Measurements from ENCODE around the gene CDH10. TPM values are rescaled to one million over a fixed set of nuclear protein-coding genes. Genes with fewer than 3 reads are reported as not detected.

CDH10 gene
- polyA plus RNA-seq, 2 of the 4 experiments (the other 2 are of a cell fraction) = 0.58 to 0.63 TPM

DNA sequence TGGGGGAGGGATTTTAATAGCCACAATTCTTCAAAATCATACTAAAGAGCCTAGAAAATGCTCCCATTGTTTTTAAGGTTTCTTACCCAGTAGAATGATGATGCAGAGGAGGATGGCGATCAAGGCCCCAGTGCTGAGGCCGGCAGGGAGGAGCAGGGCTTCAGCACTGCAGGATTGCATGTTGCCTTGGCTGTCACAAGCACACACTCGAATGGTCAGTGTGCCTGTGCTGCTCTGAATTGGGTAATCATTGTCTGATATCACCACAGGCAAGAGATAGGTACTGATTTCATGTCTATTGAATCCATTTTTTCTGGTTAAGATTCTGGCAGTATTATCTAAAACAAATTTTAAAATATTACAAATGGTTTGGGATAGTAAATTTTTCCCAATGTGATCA is 153.3 kb downstream of the CDH10 start:
- ATAC-seq = peak in 1 of 2 experiments; percentile 79; a peak in 3 of 6 replicates
- WGBS (ENCODE audit: missing lambda C conversion rate) = 43% methylated on average over 3 of the region's 3 CpGs
- no peaks in the 10 kb centered on the region for H3K9me3 ChIP-seq
- POLR2A ChIA-PET = no interaction called here
- CTCF ChIA-PET = no interaction called here
- H3K27ac ChIP-seq = no peak overlapping the region
- H3K4me3 ChIP-seq = no peak overlapping the region
- peaks cover 4% of the 10 kb centered on the region; the same call in 1 of the 3 replicates for H3K4me1 ChIP-seq
- FAIRE-seq = no peak
- peak in 1 of 2 experiments; percentile 58 for DNase-seq (ENCODE audit: low read depth in 1 of 2, low spot score in 1 of 2)
- TF ChIP-seq POLR2A (IDR thresholded peaks at IDR 0.05; ENCODE audit: low read length) (no peak), PBX3 (IDR thresholded peaks at IDR 0.05) (no peak), NR3C1 (IDR thresholded peaks at IDR 0.05) (no peak), FOSL2 (IDR thresholded peaks at IDR 0.05) (no peak), FOSL2 (CRISPR knock-in tag; IDR thresholded peaks at IDR 0.05) (no peak)
- peak overlapping the region; percentile 49; the same call in 2 of the 3 replicates for H3K4me2 ChIP-seq

DNA sequence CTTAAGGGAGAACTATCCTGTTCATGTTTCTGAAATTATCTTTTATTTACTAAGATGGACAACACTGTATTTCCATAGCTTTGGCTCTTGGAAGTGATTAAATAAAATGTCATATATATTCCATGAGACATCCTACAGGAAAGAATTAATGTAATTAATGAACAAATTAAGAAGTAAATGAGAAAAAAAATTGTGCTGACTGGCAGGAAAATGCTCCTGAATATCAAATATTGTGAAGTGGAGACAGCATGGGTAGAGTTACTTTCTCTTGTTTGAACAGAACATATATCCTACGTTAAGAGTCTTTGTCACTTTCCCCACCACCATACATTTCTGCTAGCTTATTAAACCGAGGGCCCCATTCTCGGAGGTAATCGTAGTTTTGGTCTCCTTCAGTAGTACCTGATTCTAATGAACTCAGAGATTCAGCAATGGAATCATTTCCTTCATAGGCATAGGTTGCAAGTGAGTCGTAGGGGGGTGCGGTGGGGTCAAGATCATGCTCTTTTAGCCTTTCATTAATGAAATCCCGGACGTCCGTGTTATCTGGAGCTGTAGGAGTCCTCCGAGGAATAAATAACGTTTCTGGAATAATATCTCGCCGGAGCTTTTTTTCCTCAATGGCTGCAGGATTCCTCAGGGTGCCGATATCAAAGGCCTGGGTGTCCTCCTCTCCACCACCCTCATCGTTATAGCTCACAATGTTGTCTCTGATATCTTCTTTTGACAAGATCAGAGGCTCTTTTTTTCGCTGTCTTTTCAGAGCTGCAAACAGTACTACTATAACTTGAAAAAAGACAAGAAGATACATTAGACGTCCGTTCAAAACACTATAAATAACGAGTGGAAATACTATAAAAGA is 157.2 kb downstream of the CDH10 start:
- DNase-seq (ENCODE audit: low read depth in 1 of 2, low spot score in 1 of 2) = no peak
- Histone ChIP-seq H3K27ac (peak overlapping the region; percentile 32 to 66; a peak in 5 of 6 replicates), H3K9me3 (no peaks in the 10 kb centered on the region), H3K4me3 (peak overlapping the region; percentile 20; the same call in 2 of the 3 replicates), H3K4me1 (peaks cover 4% of the 10 kb centered on the region; the same call in 1 of the 3 replicates), H3K4me2 (peak overlapping the region; percentile 67)
- ATAC-seq = peak; percentile 34 to 81; a peak in 3 of 6 replicates
- no peak for FAIRE-seq
- no peak for TF ChIP-seq RNF2 (IDR thresholded peaks at IDR 0.05; ENCODE audit: borderline replicate concordance, low read depth)
- TF ChIP-seq MAFK (IDR thresholded peaks at IDR 0.05; ENCODE audit: partially characterized antibody) = peak; percentile 90
- ChIA-PET CTCF (interaction anchor here (1.3 kb wide), 1 partner anchor 42 kb away, joined by 3 read pairs; no protein-coding TSS in a partner anchor), POLR2A (no interaction called here)
- WGBS (ENCODE audit: missing lambda C conversion rate) = 10% methylated on average over 19 of the region's 19 CpGs

GRCh38 chr5:24480952-24481351 is 163.8 kb downstream of the CDH10 start:
- TF ChIP-seq HDAC2 (IDR thresholded peaks at IDR 0.05) (no peak), EHF (CRISPR knock-in tag; IDR thresholded peaks at IDR 0.05) (no peak)
- DNase-seq (ENCODE audit: low read depth in 1 of 2, low spot score in 1 of 2) = no peak
- H3K27ac ChIP-seq = no peak overlapping the region
- H3K4me3 ChIP-seq = no peak overlapping the region
- no peaks in the 10 kb centered on the region for H3K4me1 ChIP-seq
- POLR2A ChIA-PET = no interaction called here
- H3K9me3 ChIP-seq = no peaks in the 10 kb centered on the region
- FAIRE-seq = no peak
- CTCF ChIA-PET = no interaction called here
- no peak overlapping the region for H3K4me2 ChIP-seq
- ATAC-seq = no peak

DNA sequence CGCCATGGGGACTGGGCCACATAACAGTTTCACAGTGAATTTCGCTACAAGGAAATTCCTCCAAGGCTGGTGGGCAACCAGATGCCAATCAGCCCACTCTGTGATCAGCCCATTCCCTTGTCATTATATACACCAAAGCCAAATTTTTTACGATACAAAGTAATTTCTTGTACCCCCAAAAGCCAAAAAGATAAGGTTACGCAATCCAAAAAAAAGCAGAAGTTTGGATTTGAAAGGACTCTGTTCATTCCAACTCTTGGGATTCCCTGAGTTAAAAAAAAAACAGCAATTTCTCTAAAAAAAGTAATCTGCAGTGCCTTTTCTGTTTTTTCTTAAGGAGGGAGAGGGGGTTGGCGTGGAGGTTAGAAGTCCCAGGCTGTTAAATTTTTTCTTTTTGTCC is 166.8 kb downstream of the CDH10 start:
- CTCF ChIA-PET = no interaction called here
- no peak overlapping the region for H3K27ac ChIP-seq
- no peak for DNase-seq (ENCODE audit: low read depth in 1 of 2, low spot score in 1 of 2)
- 71% methylated on average over 5 of the region's 5 CpGs for WGBS (ENCODE audit: missing lambda C conversion rate)
- no peak overlapping the region for H3K4me2 ChIP-seq
- POLR2A ChIA-PET = no interaction called here
- H3K4me3 ChIP-seq = no peak overlapping the region
- H3K9me3 ChIP-seq = no peaks in the 10 kb centered on the region
- FAIRE-seq = no peak
- TF ChIP-seq CEBPB (IDR thresholded peaks at IDR 0.05) (peak; percentile 17 to 36; a peak in 2 of 4 replicates), TP53 (CRISPR knock-in tag; IDR thresholded peaks at IDR 0.05) (no peak)
- H3K4me1 ChIP-seq = 0 out of 3 replicates have a peak, but pooled peaks cover 4% of the 10 kb centered on the region
- ATAC-seq = no peak

DNA sequence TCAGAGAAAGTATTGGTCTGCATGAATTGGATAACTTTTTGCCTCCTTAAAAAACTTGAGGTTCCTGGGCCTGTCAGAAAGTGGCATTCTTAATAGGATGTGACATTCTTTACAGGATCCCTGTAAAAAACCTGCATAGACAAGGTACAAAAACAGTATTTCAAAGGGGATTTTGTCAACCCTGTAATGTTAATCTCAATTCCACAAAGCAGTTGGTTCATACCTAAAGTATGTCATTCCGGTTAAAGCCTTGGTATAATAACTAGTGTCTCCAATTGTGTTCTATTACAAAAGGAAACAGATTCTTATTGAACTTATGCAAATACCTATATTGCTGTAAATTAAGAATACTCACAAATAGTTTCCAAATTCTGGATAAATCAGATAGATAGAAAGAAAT is 169.7 kb downstream of the CDH10 start:
- 0 out of 3 replicates have a peak, but pooled peaks cover 4% of the 10 kb centered on the region for H3K4me1 ChIP-seq
- ChIA-PET CTCF (no interaction called here), POLR2A (no interaction called here)
- WGBS (ENCODE audit: missing lambda C conversion rate) = 17% methylated on average over 1 of the region's 1 CpG
- H3K4me3 ChIP-seq = no peak overlapping the region
- ATAC-seq (no peak), DNase-seq (ENCODE audit: low read depth in 1 of 2, low spot score in 1 of 2) (no peak), FAIRE-seq (no peak)
- TF ChIP-seq EHMT2 (IDR thresholded peaks at IDR 0.05; ENCODE audit: low read depth) (no peak), NR3C1 (IDR thresholded peaks at IDR 0.05) (no peak), POLR2AphosphoS2 (conservative IDR thresholded peaks at IDR 0.05; ENCODE audit: low read length) (no peak), HES2 (IDR thresholded peaks at IDR 0.05) (no peak), FOXS1 (CRISPR knock-in tag; IDR thresholded peaks at IDR 0.05) (no peak), MAZ (IDR thresholded peaks at IDR 0.05; ENCODE audit: borderline replicate concordance, low read depth, low read length) (no peak), TP53 (CRISPR knock-in tag; IDR thresholded peaks at IDR 0.05) (no peak), NPAS2 (CRISPR knock-in tag; IDR thresholded peaks at IDR 0.05; ENCODE audit: borderline replicate concordance) (no peak), HMGXB4 (CRISPR knock-in tag; IDR thresholded peaks at IDR 0.05; ENCODE audit: borderline replicate concordance) (no peak), JUN (IDR thresholded peaks at IDR 0.05) (no peak), KDM5A (IDR thresholded peaks at IDR 0.05) (no peak), ELK1 (IDR thresholded peaks at IDR 0.05; ENCODE audit: low read depth, low read length) (no peak)
- peak overlapping the region; percentile 66 for H3K4me2 ChIP-seq
- no peaks in the 10 kb centered on the region for H3K9me3 ChIP-seq
- no peak overlapping the region for H3K27ac ChIP-seq

All from A549 (cell line).